Stimulated activated naive B cell treated with anti-CD40 and anti-IgM and Interleukin-4, amounts not matched to agents 10 μg/mL and 1 μg/mL and 100 μg/mL, for 72 hours (primary cell): ENCODE measurements around the gene MRAP2.
"Not testable (repeated sequence)": the region's sequence is repeated elsewhere in the genome, so short reads cannot be mapped to it uniquely, and the experiment has no call there.

Experiments
- ATAC-seq, 2 donors: fragments of 150-1000 bp; cut with Tn5 transposase; replicated peaks; 2 replicates each; pipeline ENCODE4 v1.10.0; 2021; ENCODE audit warnings: moderate library complexity in 1 of 2
- DNase-seq: peaks from one replicate; pipeline ENCODE4 v3.0.0; 2021
- H3K27ac Mint-ChIP-seq: one replicate; pipeline ENCODE4 v1.8.0; 2022; ENCODE audit warnings: mild to moderate bottlenecking, mixed read lengths
- H3K27me3 Mint-ChIP-seq, 2 donors: one replicate each; pipeline ENCODE4 v1.8.0; 2022; ENCODE audit warnings: mixed read lengths in 2 of 2
- H3K36me3 Mint-ChIP-seq, 2 donors: one replicate each; pipeline ENCODE4 v1.8.0; 2022; ENCODE audit warnings: mixed read lengths in 2 of 2, mild to moderate bottlenecking in 1 of 2
- H3K4me1 Mint-ChIP-seq, 2 donors: one replicate each; pipeline ENCODE4 v1.8.0; 2022; ENCODE audit warnings: mixed read lengths in 2 of 2, mild to moderate bottlenecking in 1 of 2
- H3K4me3 Mint-ChIP-seq, 2 donors: one replicate each; pipeline ENCODE4 v1.8.0; 2022; ENCODE audit warnings: mild to moderate bottlenecking in 2 of 2, mixed read lengths in 2 of 2, moderate library complexity in 1 of 2
- H3K9me3 Mint-ChIP-seq, 2 donors: one replicate each; pipeline ENCODE4 v1.8.0; 2022; ENCODE audit warnings: mixed read lengths in 2 of 2, mild to moderate bottlenecking in 1 of 2

Gene MRAP2

DNA sequence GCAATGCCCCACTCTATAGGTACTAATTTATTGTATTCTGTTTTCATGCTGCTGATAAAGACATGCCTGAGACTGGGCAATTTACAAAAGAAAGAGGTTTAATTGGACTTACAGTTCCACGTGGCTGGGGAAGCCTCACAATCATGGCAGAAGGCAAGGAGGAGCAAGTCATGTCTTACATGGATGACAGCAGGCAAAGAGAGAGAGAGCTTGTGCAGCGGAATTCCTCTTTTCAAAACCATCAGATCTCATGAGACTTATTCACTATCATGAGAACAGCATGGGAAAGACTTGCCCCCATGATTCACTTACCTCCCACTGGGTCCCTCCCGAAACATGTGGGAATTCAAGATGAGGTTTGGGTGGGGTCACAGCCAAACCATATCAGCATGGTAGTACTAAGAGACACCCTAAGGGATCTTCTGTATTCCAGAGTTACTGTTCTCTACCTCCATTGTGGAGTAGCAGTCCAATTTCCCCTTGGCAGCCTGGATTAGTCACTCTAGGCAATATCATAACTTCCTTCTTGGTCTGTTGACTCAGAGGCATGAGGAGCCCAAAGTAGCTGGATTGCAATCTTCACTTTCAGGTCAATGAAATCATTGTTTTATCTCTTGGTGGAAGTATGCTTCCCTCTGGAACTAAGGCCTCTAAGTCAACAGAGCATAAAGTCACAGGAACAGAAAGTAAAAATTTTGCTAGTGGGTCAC is 71.8 kb downstream of the MRAP2 start:
- ATAC-seq, H3K36me3 Mint-ChIP-seq, H3K9me3 Mint-ChIP-seq, H3K27ac Mint-ChIP-seq, H3K4me1 Mint-ChIP-seq, DNase-seq, H3K4me3 Mint-ChIP-seq: not testable (repeated sequence)
- peaks cover 10 to 19% of the 10 kb centered on the region in 2 donors for H3K27me3 Mint-ChIP-seq

DNA sequence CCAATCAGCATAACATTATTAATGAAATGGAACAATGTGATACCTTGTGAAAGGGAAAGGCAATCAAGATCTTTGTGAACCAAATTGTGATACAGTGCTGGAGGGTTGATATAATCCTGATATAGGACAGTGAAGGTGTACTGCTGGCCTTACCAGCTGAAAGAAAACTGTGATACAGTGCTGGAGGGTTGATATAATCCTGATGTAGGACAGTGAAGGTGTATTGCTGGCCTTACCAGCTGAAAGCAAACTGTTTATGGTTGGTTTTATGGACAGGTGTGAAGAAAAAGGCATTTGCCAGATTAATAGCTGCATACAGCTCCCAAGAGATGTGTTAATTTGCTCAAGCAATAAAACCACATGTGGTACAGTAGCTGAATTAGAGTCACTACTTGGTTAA is 73.9 kb downstream of the MRAP2 start:
- no peaks in the 10 kb centered on the region for H3K4me1 Mint-ChIP-seq
- peaks cover 2 to 10% of the 10 kb centered on the region in 2 donors for H3K27me3 Mint-ChIP-seq
- peaks cover 3 to 6% of the 10 kb centered on the region in 2 donors for H3K9me3 Mint-ChIP-seq
- H3K36me3 Mint-ChIP-seq: no peaks in the 10 kb centered on the region
- no peak for ATAC-seq
- no peak overlapping the region for H3K27ac Mint-ChIP-seq
- H3K4me3 Mint-ChIP-seq: no peak overlapping the region
- DNase-seq: no peak

DNA sequence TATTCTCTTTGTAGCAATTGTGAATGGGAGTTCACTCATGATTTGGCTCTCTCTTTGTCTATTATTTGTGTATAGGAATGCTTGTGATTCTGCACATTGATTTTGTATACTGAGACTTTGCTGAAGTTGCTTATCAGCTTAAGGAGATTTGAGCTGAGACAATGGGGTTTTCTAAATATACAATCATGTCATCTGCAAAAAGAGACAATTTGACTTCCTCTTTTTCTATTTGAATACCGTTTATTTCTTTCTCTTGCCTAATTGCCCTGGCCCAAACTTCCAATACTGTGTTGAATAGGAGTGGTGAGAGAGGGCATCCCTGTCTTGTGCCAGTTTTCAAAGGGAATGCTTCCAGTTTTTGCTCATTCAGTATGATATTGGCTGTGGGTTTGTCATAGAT is 77.8 kb downstream of the MRAP2 start:
- not testable (repeated sequence) for DNase-seq

GRCh38 chr6:84114933-84115594 is 81.5 kb downstream of the MRAP2 start:
- not testable (repeated sequence) for ATAC-seq
- Mint-ChIP-seq H3K27me3 (peaks cover 14 to 16% of the 10 kb centered on the region in 2 donors), H3K9me3 (peaks cover 12 to 15% of the 10 kb centered on the region in 2 donors)

More for the DNA sequence above, 77.8 kb downstream of the MRAP2 start:
- ATAC-seq, H3K27ac Mint-ChIP-seq, H3K4me1 Mint-ChIP-seq, H3K36me3 Mint-ChIP-seq, H3K4me3 Mint-ChIP-seq: not testable (repeated sequence)
- Mint-ChIP-seq H3K9me3 (peaks cover 6 to 11% of the 10 kb centered on the region in 2 donors), H3K27me3 (peaks cover 10 to 15% of the 10 kb centered on the region in 2 donors)

DNA sequence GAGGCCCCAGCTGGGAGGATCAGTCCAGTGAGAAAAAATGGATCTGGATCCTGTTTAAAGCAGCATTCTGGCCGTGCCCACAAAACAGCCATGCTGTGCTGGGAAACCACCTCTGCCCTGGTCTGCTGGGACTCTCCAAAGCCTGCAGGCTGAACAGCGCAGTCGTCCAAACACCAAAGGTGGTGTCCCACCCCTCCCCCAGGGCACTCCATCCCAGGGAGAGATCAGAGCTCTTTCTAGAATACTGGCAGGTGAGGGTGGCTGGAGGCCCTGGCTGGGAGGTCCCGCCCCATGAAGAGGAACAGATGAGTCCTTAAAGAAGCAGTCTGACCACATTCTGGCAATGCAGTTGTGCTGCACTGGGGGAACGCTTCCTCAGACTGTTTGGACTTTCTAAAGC is 84.6 kb downstream of the MRAP2 start:
- H3K27me3 Mint-ChIP-seq: peaks cover 10 to 14% of the 10 kb centered on the region in 2 donors
- ATAC-seq: no peak
- H3K4me1 Mint-ChIP-seq: peaks cover 1 to 4% of the 10 kb centered on the region in 2 donors
- H3K36me3 Mint-ChIP-seq: peaks cover 8 to 25% of the 10 kb centered on the region in 2 donors
- no peak overlapping the region for H3K27ac Mint-ChIP-seq
- DNase-seq: no peak
- no peak overlapping the region for H3K4me3 Mint-ChIP-seq
- H3K9me3 Mint-ChIP-seq: peaks cover 12 to 14% of the 10 kb centered on the region in 2 donors

More at GRCh38 chr6:84114933-84115594, 81.5 kb downstream of the MRAP2 start:
- DNase-seq, H3K4me3 Mint-ChIP-seq, H3K27ac Mint-ChIP-seq, H3K4me1 Mint-ChIP-seq, H3K36me3 Mint-ChIP-seq: not testable (repeated sequence)

DNA sequence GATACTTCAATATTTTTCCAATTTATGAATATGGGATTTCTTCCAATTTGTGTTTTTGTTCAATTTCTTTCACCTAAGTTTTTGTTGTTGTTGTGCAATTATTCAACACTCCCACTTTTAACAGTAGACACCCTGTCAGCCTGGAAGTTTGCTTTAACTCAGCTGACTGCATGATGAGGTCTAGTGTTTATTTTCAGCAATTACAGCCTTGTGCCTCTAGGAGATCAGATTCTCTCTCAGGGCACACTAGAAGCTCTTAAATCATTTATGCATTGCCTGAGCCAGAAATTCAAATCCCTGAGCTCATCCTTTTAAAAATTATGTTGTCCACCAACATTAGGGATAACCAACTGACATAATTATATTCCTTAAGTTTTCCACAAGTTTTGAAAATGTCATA is 85.7 kb downstream of the MRAP2 start:
- ATAC-seq (no peak), DNase-seq (no peak)
- Mint-ChIP-seq H3K9me3 (peaks cover 12 to 14% of the 10 kb centered on the region in 2 donors), H3K4me3 (no peak overlapping the region), H3K36me3 (peaks cover 18 to 36% of the 10 kb centered on the region in 2 donors), H3K4me1 (peaks cover 3 to 6% of the 10 kb centered on the region in 2 donors), H3K27me3 (peaks cover 10 to 14% of the 10 kb centered on the region in 2 donors), H3K27ac (no peak overlapping the region)

GRCh38 chr6:84123186-84123585 is 89.6 kb downstream of the MRAP2 start:
- Mint-ChIP-seq H3K9me3 (peaks cover 0 to 3% of the 10 kb centered on the region in 2 donors), H3K4me3 (no peak overlapping the region), H3K27me3 (peaks cover 0 to 3% of the 10 kb centered on the region in 2 donors), H3K27ac (no peak overlapping the region), H3K36me3 (peaks cover 26 to 46% of the 10 kb centered on the region in 2 donors), H3K4me1 (peaks cover 3 to 6% of the 10 kb centered on the region in 2 donors)
- DNase-seq (no peak), ATAC-seq (no peak)

- peaks cover 9 to 15% of the 10 kb centered on the region in 2 donors for H3K9me3 Mint-ChIP-seq
Observed at GRCh38 chr6:84129588-84129987, 96.0 kb downstream of the MRAP2 start.

DNA sequence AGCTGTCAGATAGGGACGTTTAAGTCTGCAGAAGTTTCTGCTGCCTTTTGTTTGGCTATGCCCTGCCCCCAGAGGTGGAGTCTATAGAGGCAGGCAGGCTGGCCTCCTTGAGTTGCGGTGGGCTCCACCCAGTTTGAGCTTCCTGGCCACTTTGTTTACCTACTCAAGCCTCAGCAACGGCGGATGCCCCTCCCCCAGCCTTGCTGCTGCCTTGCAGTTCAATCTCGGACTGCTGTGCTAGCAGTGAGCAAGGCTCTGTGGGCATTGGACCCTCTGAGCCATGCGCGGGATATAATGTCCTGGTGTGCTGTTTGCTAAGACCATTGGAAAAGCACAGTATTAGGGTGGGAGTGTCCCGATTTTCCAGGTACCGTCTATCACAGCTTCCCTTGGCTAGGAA is 99.8 kb downstream of the MRAP2 start:
- not testable (repeated sequence) for ATAC-seq, H3K27ac Mint-ChIP-seq, DNase-seq, H3K4me1 Mint-ChIP-seq, H3K4me3 Mint-ChIP-seq, H3K27me3 Mint-ChIP-seq
- H3K9me3 Mint-ChIP-seq: peaks cover 9 to 15% of the 10 kb centered on the region in 2 donors
- peaks cover 22 to 47% of the 10 kb centered on the region in 2 donors for H3K36me3 Mint-ChIP-seq

More at GRCh38 chr6:84129588-84129987, 96.0 kb downstream of the MRAP2 start:
- H3K27ac Mint-ChIP-seq, DNase-seq, H3K4me3 Mint-ChIP-seq, H3K27me3 Mint-ChIP-seq, ATAC-seq, H3K4me1 Mint-ChIP-seq: not testable (repeated sequence)
- peaks cover 30 to 47% of the 10 kb centered on the region in 2 donors for H3K36me3 Mint-ChIP-seq

- Mint-ChIP-seq H3K27ac (no peak overlapping the region), H3K4me3 (no peak overlapping the region), H3K9me3 (peaks cover 8 to 15% of the 10 kb centered on the region in 2 donors), H3K4me1 (peaks cover 2 to 8% of the 10 kb centered on the region in 2 donors), H3K36me3 (peaks cover 28 to 52% of the 10 kb centered on the region in 2 donors), H3K27me3 (no peaks in the 10 kb centered on the region)
- DNase-seq: no peak
- ATAC-seq: no peak
Observed at GRCh38 chr6:84135291-84135690, 101.7 kb downstream of the MRAP2 start.

GRCh38 chr6:84136364-84137050 is 102.9 kb downstream of the MRAP2 start:
- H3K36me3 Mint-ChIP-seq: peaks cover 32 to 53% of the 10 kb centered on the region in 2 donors
- H3K4me1 Mint-ChIP-seq: peaks cover 2 to 9% of the 10 kb centered on the region in 2 donors
- no peak for DNase-seq
- peaks cover 6 to 11% of the 10 kb centered on the region in 2 donors for H3K9me3 Mint-ChIP-seq
- H3K4me3 Mint-ChIP-seq: no peak overlapping the region
- H3K27me3 Mint-ChIP-seq: no peaks in the 10 kb centered on the region
- H3K27ac Mint-ChIP-seq: no peak overlapping the region
- ATAC-seq: no peak

DNA sequence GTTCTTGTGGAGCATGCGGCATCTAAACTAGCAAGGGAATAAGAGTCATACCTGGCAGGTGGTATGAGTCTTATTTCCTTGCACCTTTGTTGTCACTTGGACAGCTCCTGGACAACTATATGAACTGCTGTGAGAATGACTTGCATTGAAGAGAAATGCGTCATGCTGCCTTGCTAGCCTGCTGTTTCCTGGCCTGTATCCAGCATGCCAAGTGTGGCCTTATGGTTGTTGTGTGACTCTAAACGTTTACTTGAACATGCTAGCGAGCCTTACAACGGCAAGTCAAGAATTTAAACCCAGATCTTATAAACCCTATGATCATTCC is 103.4 kb downstream of the MRAP2 start:
- ATAC-seq (no peak), DNase-seq (no peak)
- H3K27ac Mint-ChIP-seq: no peak overlapping the region
- H3K27me3 Mint-ChIP-seq: no peaks in the 10 kb centered on the region
- peaks cover 2 to 9% of the 10 kb centered on the region in 2 donors for H3K4me1 Mint-ChIP-seq
- H3K36me3 Mint-ChIP-seq: peaks cover 35 to 55% of the 10 kb centered on the region in 2 donors
- H3K4me3 Mint-ChIP-seq: no peak overlapping the region
- peaks cover 6 to 11% of the 10 kb centered on the region in 2 donors for H3K9me3 Mint-ChIP-seq

DNA sequence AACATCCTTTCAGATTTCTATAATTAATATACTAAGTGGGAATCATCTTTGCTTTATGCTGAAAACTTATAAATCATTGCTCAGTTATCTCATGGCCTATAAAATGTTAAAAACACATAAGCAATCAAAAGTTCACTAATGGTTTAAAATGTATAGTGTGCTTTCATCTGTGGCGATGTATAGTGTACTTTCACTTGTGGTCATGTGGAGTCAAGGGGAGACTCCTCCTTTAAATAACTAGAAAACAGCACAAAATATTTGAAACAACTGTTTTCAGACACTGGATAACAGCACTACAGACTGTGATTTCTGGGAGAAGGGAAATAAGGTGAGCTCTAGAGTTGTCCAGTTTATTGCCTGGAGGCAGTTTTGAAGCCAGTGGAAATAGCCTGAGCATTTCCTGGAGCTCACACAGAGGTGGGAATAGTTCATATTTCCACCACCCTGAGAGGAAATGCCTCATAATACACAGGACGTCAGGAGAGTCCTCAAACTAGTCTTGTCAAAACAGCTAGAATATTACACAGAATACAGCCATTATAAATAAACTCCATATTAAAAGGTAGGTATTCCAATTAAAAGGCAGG is 104.5 kb downstream of the MRAP2 start:
- Mint-ChIP-seq H3K27me3 (no peaks in the 10 kb centered on the region), H3K9me3 (peaks cover 0 to 2% of the 10 kb centered on the region in 2 donors), H3K27ac (peak overlapping the region; percentile 17), H3K36me3 (peaks cover 27 to 49% of the 10 kb centered on the region in 2 donors), H3K4me3 (no peak overlapping the region), H3K4me1 (peaks cover 2 to 9% of the 10 kb centered on the region in 2 donors)
- DNase-seq: no peak
- no peak for ATAC-seq

DNA sequence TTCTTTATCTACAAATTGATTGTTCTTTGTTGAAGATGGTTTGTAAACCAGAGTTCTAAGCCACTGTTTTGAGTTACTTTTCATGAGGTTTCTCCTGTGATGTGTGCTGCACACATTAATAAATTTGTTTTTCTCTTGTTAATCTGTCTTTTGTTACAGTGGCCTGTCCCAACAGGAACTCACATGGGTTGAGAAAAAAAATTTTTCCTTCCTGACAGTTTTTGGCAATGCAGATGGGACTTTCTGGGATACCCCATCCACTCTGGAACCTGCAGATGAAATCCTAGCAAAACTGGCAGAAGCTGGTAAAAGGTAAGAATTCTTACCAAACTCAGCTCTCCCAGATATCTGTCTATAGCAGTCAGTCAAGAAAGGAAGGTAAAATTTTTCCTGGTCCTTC is 105.7 kb downstream of the MRAP2 start:
- Mint-ChIP-seq H3K27me3 (no peaks in the 10 kb centered on the region), H3K36me3 (peaks cover 16 to 37% of the 10 kb centered on the region in 2 donors), H3K4me3 (no peak overlapping the region), H3K4me1 (peaks cover 2 to 9% of the 10 kb centered on the region in 2 donors), H3K9me3 (no peaks in the 10 kb centered on the region), H3K27ac (no peak overlapping the region)
- no peak for ATAC-seq
- no peak for DNase-seq
